ENCODE data around the gene MST1. TPM values are rescaled to one million over a fixed set of nuclear protein-coding genes. Genes with fewer than 3 reads are reported as not detected.

MST1 gene
- total RNA-seq, 1 experiment from 2014 or later = 1.7 TPM

- Histone ChIP-seq H3K9me2 (replicated peaks; ENCODE audit: low read length) (no peaks in the 10 kb centered on the region), H4K20me1 (ENCODE audit: low read length) (no peaks in the 10 kb centered on the region), H3F3A (ENCODE audit: low read length, unreplicated experiment) (no peaks in the 10 kb centered on the region), H3K4me1 (ENCODE audit: insufficient read depth, low read length) (no peaks in the 10 kb centered on the region), H3K36me3 (ENCODE audit: low read depth, low read length) (no peaks in the 10 kb centered on the region), H2AFZ (ENCODE audit: low read length) (no peak overlapping the region), H3K79me2 (ENCODE audit: low read length) (no peaks in the 10 kb centered on the region), H3K4me3 (ENCODE audit: low read length) (no peak overlapping the region), H3K27ac (ENCODE audit: low read length) (no peak overlapping the region), H3K27me3 (ENCODE audit: low read length) (no peaks in the 10 kb centered on the region), H3K9me3 (ENCODE audit: low read length) (no peaks in the 10 kb centered on the region), H3K4me2 (ENCODE audit: low read length) (no peak overlapping the region), H3K9ac (ENCODE audit: low read length) (no peak overlapping the region)
- ATAC-seq (no peak), DNase-seq (no peak)
- ChIA-PET POLR2A (ENCODE audit: unreplicated experiment) (no interaction called here), CTCF (no interaction called here)
- no peak for TF ChIP-seq CTCF (conservative IDR thresholded peaks at IDR 0.05; ENCODE audit: low read depth, low read length)
- TF ChIP-seq EZH2phosphoT487 (IDR thresholded peaks at IDR 0.05; ENCODE audit: borderline replicate concordance, low read length) = no peak
- no peak for TF ChIP-seq EZH2 (IDR thresholded peaks at IDR 0.05; ENCODE audit: low read length, unreplicated experiment)
- no TSS peak for BruUV-seq (replicated peaks)
- intact Hi-C loops (cut with micrococcal nuclease) = no loop called here
These were observed 27.3 kb downstream of the MST1 start for GRCh38 chr3:49662021-49662420.

- Histone ChIP-seq H2AFZ (ENCODE audit: low read length) (no peak overlapping the region), H3K36me3 (ENCODE audit: low read depth, low read length) (no peaks in the 10 kb centered on the region), H4K20me1 (ENCODE audit: low read length) (no peaks in the 10 kb centered on the region), H3K27ac (ENCODE audit: low read length) (no peak overlapping the region), H3K79me2 (ENCODE audit: low read length) (no peaks in the 10 kb centered on the region), H3F3A (ENCODE audit: low read length, unreplicated experiment) (no peaks in the 10 kb centered on the region), H3K4me1 (ENCODE audit: insufficient read depth, low read length) (no peaks in the 10 kb centered on the region), H3K9ac (ENCODE audit: low read length) (no peak overlapping the region), H3K27me3 (ENCODE audit: low read length) (no peaks in the 10 kb centered on the region), H3K4me2 (ENCODE audit: low read length) (no peak overlapping the region), H3K9me3 (ENCODE audit: low read length) (no peaks in the 10 kb centered on the region), H3K9me2 (replicated peaks; ENCODE audit: low read length) (no peaks in the 10 kb centered on the region), H3K4me3 (ENCODE audit: low read length) (no peak overlapping the region)
- TF ChIP-seq CTCF (conservative IDR thresholded peaks at IDR 0.05; ENCODE audit: low read depth, low read length) (no peak), EZH2 (IDR thresholded peaks at IDR 0.05; ENCODE audit: low read length, unreplicated experiment) (no peak), EZH2phosphoT487 (IDR thresholded peaks at IDR 0.05; ENCODE audit: borderline replicate concordance, low read length) (no peak)
- intact Hi-C loops (cut with micrococcal nuclease) = no loop called here
- ChIA-PET CTCF (no interaction called here), POLR2A (ENCODE audit: unreplicated experiment) (no interaction called here)
- peak; percentile 24 for DNase-seq
- no TSS peak for BruUV-seq (replicated peaks)
- ATAC-seq = peak; percentile 25; the same call in 1 of the 2 replicates
These were observed 28.0 kb downstream of the MST1 start for GRCh38 chr3:49661281-49661680.

GRCh38 chr3:49659756-49660155 is 29.5 kb downstream of the MST1 start:
- H3K4me1 ChIP-seq (ENCODE audit: insufficient read depth, low read length) = no peaks in the 10 kb centered on the region
- H3K4me2 ChIP-seq (ENCODE audit: low read length) = no peak overlapping the region
- no peak overlapping the region for H2AFZ ChIP-seq (ENCODE audit: low read length)
- no peaks in the 10 kb centered on the region for H3K9me3 ChIP-seq (ENCODE audit: low read length)
- ATAC-seq = no peak
- TF ChIP-seq CTCF (conservative IDR thresholded peaks at IDR 0.05; ENCODE audit: low read depth, low read length) (no peak), EZH2phosphoT487 (IDR thresholded peaks at IDR 0.05; ENCODE audit: borderline replicate concordance, low read length) (no peak), EZH2 (IDR thresholded peaks at IDR 0.05; ENCODE audit: low read length, unreplicated experiment) (no peak)
- H3K9me2 ChIP-seq (replicated peaks; ENCODE audit: low read length) = no peaks in the 10 kb centered on the region
- no peak for DNase-seq
- H3K27me3 ChIP-seq (ENCODE audit: low read length) = no peaks in the 10 kb centered on the region
- H3K9ac ChIP-seq (ENCODE audit: low read length) = no peak overlapping the region
- H3F3A ChIP-seq (ENCODE audit: low read length, unreplicated experiment) = no peaks in the 10 kb centered on the region
- ChIA-PET CTCF (no interaction called here), POLR2A (ENCODE audit: unreplicated experiment) (no interaction called here)
- no peak overlapping the region for H3K27ac ChIP-seq (ENCODE audit: low read length)
- no peak overlapping the region for H3K4me3 ChIP-seq (ENCODE audit: low read length)
- BruUV-seq (replicated peaks) = no TSS peak
- H3K79me2 ChIP-seq (ENCODE audit: low read length) = no peaks in the 10 kb centered on the region
- intact Hi-C loops (cut with micrococcal nuclease) = no loop called here
- no peaks in the 10 kb centered on the region for H3K36me3 ChIP-seq (ENCODE audit: low read depth, low read length)
- no peaks in the 10 kb centered on the region for H4K20me1 ChIP-seq (ENCODE audit: low read length)
